Endodermal cell (in vitro differentiated cells): ENCODE data around the gene KLK12. TPM values are rescaled to one million over a fixed set of nuclear protein-coding genes. Genes with fewer than 3 reads are reported as not detected.

Source experiments
- DNase-seq: peaks from one replicate; pipeline ENCODE4 v3.0.0-alpha.2; 2017
- H3K27ac ChIP-seq: 2 replicates; pipeline ENCODE4 v1.5.1; 2013; ENCODE audit warnings: mild to moderate bottlenecking, low read depth, low read length, moderate library complexity
- H3K27me3 ChIP-seq: 2 replicates; pipeline ENCODE4 v1.6.1; 2013; ENCODE audit warnings: mild to moderate bottlenecking, low read length, moderate library complexity; ENCODE audit not compliant: insufficient read depth, control insufficient read depth, poor library complexity, severe bottlenecking
- H3K36me3 ChIP-seq: 2 replicates; pipeline ENCODE4 v1.7.0; 2013; ENCODE audit warnings: mild to moderate bottlenecking, low read length, moderate library complexity; ENCODE audit not compliant: control insufficient read depth, insufficient read depth
- H3K4me1 ChIP-seq: one replicate; pipeline ENCODE4 v1.7.0; 2013; ENCODE audit warnings: low read length; ENCODE audit not compliant: control insufficient read depth, insufficient read depth
- H3K4me3 ChIP-seq: 2 replicates; pipeline ENCODE4 v1.5.1; 2013; ENCODE audit warnings: mild to moderate bottlenecking, low read length, moderate library complexity
- H3K9ac ChIP-seq: 2 replicates; pipeline ENCODE4 v1.6.1; 2013; ENCODE audit warnings: mild to moderate bottlenecking, low read length, moderate library complexity; ENCODE audit not compliant: poor library complexity, severe bottlenecking; ENCODE audit errors: extremely low read depth
- H3K9me3 ChIP-seq: 2 replicates; pipeline ENCODE4 v1.6.1; 2013; ENCODE audit warnings: mild to moderate bottlenecking, low read length, moderate library complexity; ENCODE audit not compliant: control insufficient read depth
- H3K27ac Mint-ChIP-seq: 2 replicates; pipeline ENCODE4 v1.8.0; 2020; ENCODE audit warnings: mixed read lengths
- H3K27me3 Mint-ChIP-seq: 2 replicates; pipeline ENCODE4 v1.8.0; 2021; ENCODE audit warnings: mild to moderate bottlenecking, mixed read lengths; ENCODE audit not compliant: insufficient read depth
- H3K36me3 Mint-ChIP-seq: 2 replicates; pipeline ENCODE4 v1.8.0; 2020; ENCODE audit warnings: low read depth, mixed read lengths
- H3K4me1 Mint-ChIP-seq: 2 replicates; pipeline ENCODE4 v1.8.0; 2020; ENCODE audit warnings: mixed read lengths
- H3K4me3 Mint-ChIP-seq: 2 replicates; pipeline ENCODE4 v1.8.0; 2020; ENCODE audit warnings: mild to moderate bottlenecking, moderate library complexity, mixed read lengths
- H3K9me3 Mint-ChIP-seq: 2 replicates; pipeline ENCODE4 v1.8.0; 2020; ENCODE audit warnings: mild to moderate bottlenecking, mixed read lengths
- CTCF ChIP-seq: fragments of 200-600 bp; sonication (generic); conservative IDR thresholded peaks from 2 replicates; pipeline ENCODE4 v1.5.0; 2021; ENCODE audit warnings: antibody characterized with exemption, mild to moderate bottlenecking
- WGBS, 2 experiments: methylation state at CpG; one replicate each; pipeline versions ENCODE4 v1.1.5 to v1.1.7; 2013; ENCODE audit warnings: missing lambda C conversion rate in 2 of 2, mixed read lengths in 1 of 2; ENCODE audit not compliant: insufficient coverage in 1 of 2, insufficient read length in 1 of 2; 5-methylcytosine and 5-hydroxymethylcytosine counted together
- total RNA-seq, 2 donors: library from RNA; stranded (reverse); fragmentation: NEBNext Ultra II Directional in 1 of 2; extraction: Animal tissue kit (Norgen Biotek cat#: 25700) in 1 of 2; gene quantifications; 2 replicates in 1 of 2; 3 replicates in 1 of 2; pipeline ENCODE4 v1.2.1, GENCODE V29; 2021

The KLK12 gene
- total RNA-seq, 2 donors from 2014 or later: not detected

- peaks cover 10% of the 10 kb centered on the region for H3K27me3 ChIP-seq
- peaks cover 3% of the 10 kb centered on the region for H3K9me3 Mint-ChIP-seq
- H3K4me1 ChIP-seq: no peaks in the 10 kb centered on the region
- no peak overlapping the region for H3K4me3 ChIP-seq
- peak; percentile 59 for DNase-seq
- no peak overlapping the region for H3K4me3 Mint-ChIP-seq
- H3K9ac ChIP-seq: no peak overlapping the region
- H3K36me3 ChIP-seq: no peaks in the 10 kb centered on the region
- H3K27ac ChIP-seq: no peak overlapping the region
- H3K9me3 ChIP-seq: no peaks in the 10 kb centered on the region
- no peaks in the 10 kb centered on the region for H3K36me3 Mint-ChIP-seq
- no peaks in the 10 kb centered on the region for H3K4me1 Mint-ChIP-seq
- peaks cover 52% of the 10 kb centered on the region for H3K27me3 Mint-ChIP-seq
- H3K27ac Mint-ChIP-seq: no peak overlapping the region
- 86 to 90% methylated on average over 12 to 13 of the region's 13 CpGs for WGBS, 2 experiments
- TF ChIP-seq CTCF: no peak
These were observed 54.6 kb downstream of the KLK12 start for GRCh38 chr19:50980208-50980607.

- H3K27ac ChIP-seq: no peak overlapping the region
- H3K4me1 ChIP-seq: no peaks in the 10 kb centered on the region
- H3K36me3 ChIP-seq: no peaks in the 10 kb centered on the region
- DNase-seq: peak; percentile 50
- H3K9me3 ChIP-seq: no peaks in the 10 kb centered on the region
- Mint-ChIP-seq H3K4me3 (no peak overlapping the region), H3K9me3 (no peaks in the 10 kb centered on the region), H3K36me3 (no peaks in the 10 kb centered on the region), H3K27me3 (peaks cover 47% of the 10 kb centered on the region), H3K27ac (no peak overlapping the region), H3K4me1 (no peaks in the 10 kb centered on the region)
- no peak for TF ChIP-seq CTCF
- H3K4me3 ChIP-seq: no peak overlapping the region
- peaks cover 10% of the 10 kb centered on the region for H3K27me3 ChIP-seq
- 80% methylated on average over 1 to 8 of the region's 8 CpGs for WGBS, 2 experiments
- no peak overlapping the region for H3K9ac ChIP-seq
These were observed 55.0 kb downstream of the KLK12 start for GRCh38 chr19:50979758-50980157.

Other genes with a start within 250 kb of the KLK12 start
- gene ACP4, start 244.6 kb downstream of the KLK12 start, total RNA-seq: not detected
- under 1 TPM; 0.75 to 0.82 TPM for gene KLK1, start 211.2 kb downstream of the KLK12 start, total RNA-seq
- not detected for gene KLK15, start 201.4 kb downstream of the KLK12 start, total RNA-seq
- gene KLK3, start 180.1 kb downstream of the KLK12 start, total RNA-seq: not detected
- under 1 TPM in 1 of 2 donors, not detected in 1; 0.35 TPM for gene KLK2, start 161.6 kb downstream of the KLK12 start, total RNA-seq
- gene KLK4, start 123.6 kb downstream of the KLK12 start, total RNA-seq: not detected
- gene KLK5, start 82.0 kb downstream of the KLK12 start, total RNA-seq: not detected
- gene KLK6, start 65.4 kb downstream of the KLK12 start, total RNA-seq: under 1 TPM; 0.86 to 0.93 TPM
- gene KLK7, start 51.1 kb downstream of the KLK12 start, total RNA-seq: not detected
- 1 to 10 TPM in 1 of 2 donors, not detected in 1; 1.1 TPM for gene KLK8, start 33.4 kb downstream of the KLK12 start, total RNA-seq
- gene KLK10, start 15.3 kb downstream of the KLK12 start, total RNA-seq: under 1 TPM; 0.46 to 0.91 TPM
- 1 to 10 TPM in 1 of 2 donors, under 1 TPM in 1; 0.29 to 2.5 TPM for gene KLK11, start 8.4 kb downstream of the KLK12 start, total RNA-seq
- 1 to 10 TPM in 1 of 2 donors, under 1 TPM in 1; 0.42 to 3.4 TPM for gene KLK13, start 30.1 kb upstream of the KLK12 start, total RNA-seq
- gene KLK14, start 47.9 kb upstream of the KLK12 start, total RNA-seq: under 1 TPM; 0.55 to 0.71 TPM
- 1 to 10 TPM; 5.1 to 5.7 TPM for gene CTU1, start 73.4 kb upstream of the KLK12 start, total RNA-seq
- gene SIGLEC9, start 89.9 kb upstream of the KLK12 start, total RNA-seq: not detected
- gene SIGLEC7, start 107.3 kb upstream of the KLK12 start, total RNA-seq: not detected
- gene CD33, start 190.1 kb upstream of the KLK12 start, total RNA-seq: not detected
- not detected for gene SIGLECL1, start 216.1 kb upstream of the KLK12 start, total RNA-seq